ENCODE results near the gene PTGER4.

DNA sequence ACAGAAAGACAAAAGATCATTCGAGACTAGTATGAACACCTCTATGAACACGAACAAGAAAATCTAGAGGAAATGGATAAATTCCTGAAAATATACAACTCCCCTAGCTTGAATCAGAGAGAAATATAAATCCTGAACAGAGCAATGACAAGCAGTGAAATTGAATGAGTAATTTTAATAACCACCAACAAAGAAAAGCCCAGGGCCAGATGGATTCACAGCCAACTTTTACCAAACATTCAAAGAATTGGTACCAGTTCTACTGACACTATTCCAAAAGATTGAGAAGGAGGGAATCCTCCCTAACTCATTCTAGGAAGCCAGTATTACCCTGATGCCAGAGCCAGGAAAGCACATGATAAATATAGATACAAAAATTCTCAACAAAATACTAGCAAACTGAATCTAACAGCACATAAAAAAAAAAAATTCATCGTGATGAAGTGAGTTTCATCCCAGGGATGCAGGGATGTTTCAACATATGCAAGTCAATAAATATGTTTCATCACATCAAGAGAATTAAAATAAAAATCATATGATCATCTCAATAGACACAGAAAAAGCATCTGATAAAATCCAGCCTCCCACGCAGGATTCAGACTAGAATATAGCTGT, 25.2 kb upstream of the PTGER4 start:
- TF ChIP-seq, protein P1, sequence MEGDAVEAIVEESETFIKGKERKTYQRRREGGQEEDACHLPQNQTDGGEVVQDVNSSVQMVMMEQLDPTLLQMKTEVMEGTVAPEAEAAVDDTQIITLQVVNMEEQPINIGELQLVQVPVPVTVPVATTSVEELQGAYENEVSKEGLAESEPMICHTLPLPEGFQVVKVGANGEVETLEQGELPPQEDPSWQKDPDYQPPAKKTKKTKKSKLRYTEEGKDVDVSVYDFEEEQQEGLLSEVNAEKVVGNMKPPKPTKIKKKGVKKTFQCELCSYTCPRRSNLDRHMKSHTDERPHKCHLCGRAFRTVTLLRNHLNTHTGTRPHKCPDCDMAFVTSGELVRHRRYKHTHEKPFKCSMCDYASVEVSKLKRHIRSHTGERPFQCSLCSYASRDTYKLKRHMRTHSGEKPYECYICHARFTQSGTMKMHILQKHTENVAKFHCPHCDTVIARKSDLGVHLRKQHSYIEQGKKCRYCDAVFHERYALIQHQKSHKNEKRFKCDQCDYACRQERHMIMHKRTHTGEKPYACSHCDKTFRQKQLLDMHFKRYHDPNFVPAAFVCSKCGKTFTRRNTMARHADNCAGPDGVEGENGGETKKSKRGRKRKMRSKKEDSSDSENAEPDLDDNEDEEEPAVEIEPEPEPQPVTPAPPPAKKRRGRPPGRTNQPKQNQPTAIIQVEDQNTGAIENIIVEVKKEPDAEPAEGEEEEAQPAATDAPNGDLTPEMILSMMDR (conservative IDR thresholded peaks at IDR 0.05; ENCODE audit: low read length) = no peak
- no peak for TF ChIP-seq EZH2phosphoT487 (IDR thresholded peaks at IDR 0.05; ENCODE audit: borderline replicate concordance)

Measured in Loucy (cell line).